ENCODE data around the gene SLC43A1.

Gene SLC43A1

GRCh38 chr11:57479021-57479663, 36.4 kb downstream of the SLC43A1 start:
- no peak for DNase-seq (ENCODE audit: low spot score)

GRCh38 chr11:57477507-57478189, 37.9 kb downstream of the SLC43A1 start:
- no peak for DNase-seq (ENCODE audit: low spot score)

- DNase-seq (ENCODE audit: low spot score) = peak; percentile 56
Observed at GRCh38 chr11:57476757-57477506, 38.6 kb downstream of the SLC43A1 start.

GRCh38 chr11:57476047-57476756, 39.3 kb downstream of the SLC43A1 start:
- no peak for DNase-seq (ENCODE audit: low spot score)

GRCh38 chr11:57475671-57476046, 39.8 kb downstream of the SLC43A1 start:
- DNase-seq (ENCODE audit: low spot score) = no peak

GRCh38 chr11:57475191-57475590, 40.3 kb downstream of the SLC43A1 start:
- no peak for DNase-seq (ENCODE audit: low spot score)

GRCh38 chr11:57474803-57475115, 40.7 kb downstream of the SLC43A1 start:
- no peak for DNase-seq (ENCODE audit: low spot score)

GRCh38 chr11:57474017-57474802, 41.3 kb downstream of the SLC43A1 start:
- no peak for DNase-seq (ENCODE audit: low spot score)

- no peak for DNase-seq (ENCODE audit: low spot score)
Observed at GRCh38 chr11:57473285-57473841, 42.1 kb downstream of the SLC43A1 start.

GRCh38 chr11:57471496-57471895, 44.0 kb downstream of the SLC43A1 start:
- no peak for DNase-seq (ENCODE audit: low spot score)

- DNase-seq (ENCODE audit: low spot score) = no peak
Observed at GRCh38 chr11:57469268-57469667, 46.2 kb downstream of the SLC43A1 start.

- no peak for DNase-seq (ENCODE audit: low spot score)
Observed at GRCh38 chr11:57468276-57468675, 47.2 kb downstream of the SLC43A1 start.

- no peak for DNase-seq (ENCODE audit: low spot score)
Observed at GRCh38 chr11:57467508-57468157, 47.9 kb downstream of the SLC43A1 start.

- DNase-seq (ENCODE audit: low spot score) = no peak
Observed at GRCh38 chr11:57466680-57467079, 48.8 kb downstream of the SLC43A1 start.

- no peak for DNase-seq (ENCODE audit: low spot score)
Observed at GRCh38 chr11:57464539-57465181, 50.8 kb downstream of the SLC43A1 start.

- DNase-seq (ENCODE audit: low spot score) = no peak
Observed at GRCh38 chr11:57463671-57464538, 51.6 kb downstream of the SLC43A1 start.

GRCh38 chr11:57462597-57462996, 52.9 kb downstream of the SLC43A1 start:
- no peak for DNase-seq (ENCODE audit: low spot score)

GRCh38 chr11:57461841-57462489, 53.5 kb downstream of the SLC43A1 start:
- no peak for DNase-seq (ENCODE audit: low spot score)
